ENCODE measurements around the gene CCDC85A. TPM values are rescaled to one million over a fixed set of nuclear protein-coding genes. Genes with fewer than 3 reads are reported as not detected.

The CCDC85A gene
- total RNA-seq, 2 experiments from 2014 or later = not detected

- POLR2A ChIA-PET = no interaction called here
Observed at GRCh38 chr2:56364902-56365301, 181.1 kb downstream of the CCDC85A start.

GRCh38 chr2:56369316-56369715 is 185.5 kb downstream of the CCDC85A start:
- H3K27ac Mint-ChIP-seq = no peak overlapping the region
- ATAC-seq = no peak
- no peaks in the 10 kb centered on the region for H3K4me1 Mint-ChIP-seq (ENCODE audit: low read depth)
- DNase-seq = no peak
- H3K9me3 Mint-ChIP-seq (ENCODE audit: insufficient read depth) = peaks cover 5% of the 10 kb centered on the region
- H3K27me3 Mint-ChIP-seq (ENCODE audit: low read depth) = no peaks in the 10 kb centered on the region
- no peaks in the 10 kb centered on the region for H3K36me3 Mint-ChIP-seq (ENCODE audit: low read depth)
- CTCF ChIA-PET = no interaction called here
- POLR2A ChIA-PET = no interaction called here
- no peak overlapping the region for H3K4me3 Mint-ChIP-seq

More at GRCh38 chr2:56364902-56365301, 181.1 kb downstream of the CCDC85A start:
- DNase-seq (no peak), ATAC-seq (no peak)
- CTCF ChIA-PET = no interaction called here
- Mint-ChIP-seq H3K36me3 (ENCODE audit: low read depth) (no peaks in the 10 kb centered on the region), H3K9me3 (ENCODE audit: insufficient read depth) (peaks cover 5% of the 10 kb centered on the region), H3K27me3 (ENCODE audit: low read depth) (no peaks in the 10 kb centered on the region), H3K4me3 (no peak overlapping the region), H3K4me1 (ENCODE audit: low read depth) (no peaks in the 10 kb centered on the region), H3K27ac (no peak overlapping the region)

- no peaks in the 10 kb centered on the region for H3K36me3 Mint-ChIP-seq (ENCODE audit: low read depth)
- no peaks in the 10 kb centered on the region for H3K4me1 Mint-ChIP-seq (ENCODE audit: low read depth)
- no peak overlapping the region for H3K27ac Mint-ChIP-seq
- H3K9me3 Mint-ChIP-seq (ENCODE audit: insufficient read depth) = peaks cover under 1% of the 10 kb centered on the region
- no peaks in the 10 kb centered on the region for H3K27me3 Mint-ChIP-seq (ENCODE audit: low read depth)
- POLR2A ChIA-PET = no interaction called here
- no peak for ATAC-seq
- no peak overlapping the region for H3K4me3 Mint-ChIP-seq
- CTCF ChIA-PET = no interaction called here
- no peak for DNase-seq
Observed at GRCh38 chr2:56372071-56372656, 188.4 kb downstream of the CCDC85A start.

GRCh38 chr2:56375251-56375650 is 191.5 kb downstream of the CCDC85A start:
- CTCF ChIA-PET = no interaction called here
- no peak for ATAC-seq
- POLR2A ChIA-PET = no interaction called here
- Mint-ChIP-seq H3K9me3 (ENCODE audit: insufficient read depth) (no peaks in the 10 kb centered on the region), H3K27me3 (ENCODE audit: low read depth) (no peaks in the 10 kb centered on the region), H3K36me3 (ENCODE audit: low read depth) (no peaks in the 10 kb centered on the region), H3K27ac (no peak overlapping the region), H3K4me1 (ENCODE audit: low read depth) (no peaks in the 10 kb centered on the region), H3K4me3 (no peak overlapping the region)
- DNase-seq = no peak

- Mint-ChIP-seq H3K4me3 (no peak overlapping the region), H3K36me3 (ENCODE audit: low read depth) (no peaks in the 10 kb centered on the region), H3K27me3 (ENCODE audit: low read depth) (no peaks in the 10 kb centered on the region), H3K27ac (no peak overlapping the region), H3K4me1 (ENCODE audit: low read depth) (no peaks in the 10 kb centered on the region), H3K9me3 (ENCODE audit: insufficient read depth) (no peaks in the 10 kb centered on the region)
- DNase-seq (no peak), ATAC-seq (no peak)
- ChIA-PET POLR2A (no interaction called here), CTCF (no interaction called here)
Observed at GRCh38 chr2:56376699-56377665, 193.2 kb downstream of the CCDC85A start.

- H3K27me3 Mint-ChIP-seq (ENCODE audit: low read depth) = no peaks in the 10 kb centered on the region
- POLR2A ChIA-PET = no interaction called here
- DNase-seq (no peak), ATAC-seq (no peak)
- H3K27ac Mint-ChIP-seq = no peak overlapping the region
- no peak overlapping the region for H3K4me3 Mint-ChIP-seq
- CTCF ChIA-PET = no interaction called here
- H3K4me1 Mint-ChIP-seq (ENCODE audit: low read depth) = no peaks in the 10 kb centered on the region
- H3K9me3 Mint-ChIP-seq (ENCODE audit: insufficient read depth) = no peaks in the 10 kb centered on the region
- H3K36me3 Mint-ChIP-seq (ENCODE audit: low read depth) = no peaks in the 10 kb centered on the region
Observed at GRCh38 chr2:56379066-56379465, 195.3 kb downstream of the CCDC85A start.

GRCh38 chr2:56380861-56381260 is 197.1 kb downstream of the CCDC85A start:
- Mint-ChIP-seq H3K4me3 (no peak overlapping the region), H3K9me3 (ENCODE audit: insufficient read depth) (no peaks in the 10 kb centered on the region), H3K4me1 (ENCODE audit: low read depth) (no peaks in the 10 kb centered on the region), H3K27ac (no peak overlapping the region), H3K36me3 (ENCODE audit: low read depth) (no peaks in the 10 kb centered on the region), H3K27me3 (ENCODE audit: low read depth) (no peaks in the 10 kb centered on the region)
- DNase-seq (no peak), ATAC-seq (no peak)
- CTCF ChIA-PET = no interaction called here
- POLR2A ChIA-PET = no interaction called here

GRCh38 chr2:56382466-56382865 is 198.7 kb downstream of the CCDC85A start:
- ATAC-seq (no peak), DNase-seq (no peak)
- ChIA-PET CTCF (no interaction called here), POLR2A (no interaction called here)
- Mint-ChIP-seq H3K9me3 (ENCODE audit: insufficient read depth) (no peaks in the 10 kb centered on the region), H3K36me3 (ENCODE audit: low read depth) (no peaks in the 10 kb centered on the region), H3K4me1 (ENCODE audit: low read depth) (no peaks in the 10 kb centered on the region), H3K27ac (no peak overlapping the region), H3K27me3 (ENCODE audit: low read depth) (no peaks in the 10 kb centered on the region), H3K4me3 (no peak overlapping the region)

- H3K4me3 Mint-ChIP-seq = no peak overlapping the region
- H3K9me3 Mint-ChIP-seq (ENCODE audit: insufficient read depth) = peaks cover 8% of the 10 kb centered on the region
- POLR2A ChIA-PET = no interaction called here
- H3K4me1 Mint-ChIP-seq (ENCODE audit: low read depth) = no peaks in the 10 kb centered on the region
- DNase-seq (no peak), ATAC-seq (no peak)
- no peak overlapping the region for H3K27ac Mint-ChIP-seq
- no peaks in the 10 kb centered on the region for H3K36me3 Mint-ChIP-seq (ENCODE audit: low read depth)
- H3K27me3 Mint-ChIP-seq (ENCODE audit: low read depth) = no peaks in the 10 kb centered on the region
- CTCF ChIA-PET = no interaction called here
Observed at GRCh38 chr2:56386657-56387056, 202.9 kb downstream of the CCDC85A start.

GRCh38 chr2:56390644-56391043 is 206.9 kb downstream of the CCDC85A start:
- H3K27me3 Mint-ChIP-seq (ENCODE audit: low read depth) = no peaks in the 10 kb centered on the region
- no peak for DNase-seq
- no peak overlapping the region for H3K27ac Mint-ChIP-seq
- H3K4me1 Mint-ChIP-seq (ENCODE audit: low read depth) = no peaks in the 10 kb centered on the region
- no peak for ATAC-seq
- no peak overlapping the region for H3K4me3 Mint-ChIP-seq
- H3K9me3 Mint-ChIP-seq (ENCODE audit: insufficient read depth) = peaks cover 8% of the 10 kb centered on the region
- ChIA-PET POLR2A (no interaction called here), CTCF (no interaction called here)
- no peaks in the 10 kb centered on the region for H3K36me3 Mint-ChIP-seq (ENCODE audit: low read depth)

- H3K4me3 Mint-ChIP-seq = no peak overlapping the region
- CTCF ChIA-PET = no interaction called here
- H3K4me1 Mint-ChIP-seq (ENCODE audit: low read depth) = no peaks in the 10 kb centered on the region
- no peaks in the 10 kb centered on the region for H3K27me3 Mint-ChIP-seq (ENCODE audit: low read depth)
- POLR2A ChIA-PET = no interaction called here
- DNase-seq = no peak
- no peak overlapping the region for H3K27ac Mint-ChIP-seq
- no peak for ATAC-seq
- no peaks in the 10 kb centered on the region for H3K36me3 Mint-ChIP-seq (ENCODE audit: low read depth)
- no peaks in the 10 kb centered on the region for H3K9me3 Mint-ChIP-seq (ENCODE audit: insufficient read depth)
Observed at GRCh38 chr2:56410140-56410539, 226.3 kb downstream of the CCDC85A start.

- DNase-seq (no peak), ATAC-seq (no peak)
- H3K4me1 Mint-ChIP-seq (ENCODE audit: low read depth) = no peaks in the 10 kb centered on the region
- peaks cover 5% of the 10 kb centered on the region for H3K9me3 Mint-ChIP-seq (ENCODE audit: insufficient read depth)
- no peaks in the 10 kb centered on the region for H3K36me3 Mint-ChIP-seq (ENCODE audit: low read depth)
- H3K4me3 Mint-ChIP-seq = no peak overlapping the region
- ChIA-PET POLR2A (no interaction called here), CTCF (no interaction called here)
- H3K27me3 Mint-ChIP-seq (ENCODE audit: low read depth) = no peaks in the 10 kb centered on the region
- no peak overlapping the region for H3K27ac Mint-ChIP-seq
Observed at GRCh38 chr2:56416500-56417176, 232.8 kb downstream of the CCDC85A start.
